GM12873 (cell line): ENCODE data around the gene PRRC2A.

ENCODE experiments used
- CTCF ChIP-seq: IDR thresholded peaks from 2 replicates; pipeline ENCODE4 v1.5.1; 2012; ENCODE audit warnings: low read depth, mild to moderate bottlenecking, moderate library complexity, low read length, control low read depth; ENCODE audit not compliant: insufficient read depth; ENCODE audit errors: missing control alignments

The PRRC2A gene

GRCh38 chr6:31575952-31576685, 44.4 kb upstream of the PRRC2A start:
- no peak for TF ChIP-seq CTCF

DNA sequence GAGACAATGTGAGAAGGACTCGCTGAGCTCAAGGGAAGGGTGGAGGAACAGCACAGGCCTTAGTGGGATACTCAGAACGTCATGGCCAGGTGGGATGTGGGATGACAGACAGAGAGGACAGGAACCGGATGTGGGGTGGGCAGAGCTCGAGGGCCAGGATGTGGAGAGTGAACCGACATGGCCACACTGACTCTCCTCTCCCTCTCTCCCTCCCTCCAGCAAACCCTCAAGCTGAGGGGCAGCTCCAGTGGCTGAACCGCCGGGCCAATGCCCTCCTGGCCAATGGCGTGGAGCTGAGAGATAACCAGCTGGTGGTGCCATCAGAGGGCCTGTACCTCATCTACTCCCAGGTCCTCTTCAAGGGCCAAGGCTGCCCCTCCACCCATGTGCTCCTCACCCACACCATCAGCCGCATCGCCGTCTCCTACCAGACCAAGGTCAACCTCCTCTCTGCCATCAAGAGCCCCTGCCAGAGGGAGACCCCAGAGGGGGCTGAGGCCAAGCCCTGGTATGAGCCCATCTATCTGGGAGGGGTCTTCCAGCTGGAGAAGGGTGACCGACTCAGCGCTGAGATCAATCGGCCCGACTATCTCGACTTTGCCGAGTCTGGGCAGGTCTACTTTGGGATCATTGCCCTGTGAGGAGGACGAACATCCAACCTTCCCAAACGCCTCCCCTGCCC, 43.5 kb upstream of the PRRC2A start:
- TF ChIP-seq CTCF, result no peak

DNA sequence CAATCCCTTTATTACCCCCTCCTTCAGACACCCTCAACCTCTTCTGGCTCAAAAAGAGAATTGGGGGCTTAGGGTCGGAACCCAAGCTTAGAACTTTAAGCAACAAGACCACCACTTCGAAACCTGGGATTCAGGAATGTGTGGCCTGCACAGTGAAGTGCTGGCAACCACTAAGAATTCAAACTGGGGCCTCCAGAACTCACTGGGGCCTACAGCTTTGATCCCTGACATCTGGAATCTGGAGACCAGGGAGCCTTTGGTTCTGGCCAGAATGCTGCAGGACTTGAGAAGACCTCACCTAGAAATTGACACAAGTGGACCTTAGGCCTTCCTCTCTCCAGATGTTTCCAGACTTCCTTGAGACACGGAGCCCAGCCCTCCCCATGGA, 42.9 kb upstream of the PRRC2A start:
- TF ChIP-seq CTCF, result no peak

- TF ChIP-seq CTCF, result no peak
These were observed 42.1 kb upstream of the PRRC2A start for GRCh38 chr6:31578184-31579118.

DNA sequence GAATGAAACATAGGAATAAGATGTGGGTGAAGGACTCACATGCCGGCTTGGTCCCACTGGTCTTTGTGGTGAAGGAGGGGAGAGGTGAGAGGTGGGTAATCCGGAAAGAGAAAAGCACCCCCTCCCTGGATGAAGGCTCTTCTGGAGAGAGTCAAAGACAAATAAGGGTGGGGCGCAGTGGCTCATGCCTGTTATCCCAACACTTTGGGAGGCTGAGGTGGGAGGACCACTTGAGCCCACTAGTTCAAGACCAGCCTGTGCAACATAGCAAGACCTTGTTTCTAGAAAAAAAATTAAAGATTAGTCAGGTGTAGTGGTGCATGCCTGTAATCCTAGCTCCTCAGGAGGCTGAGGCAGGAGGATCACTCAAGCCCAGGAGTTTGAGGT, 41.4 kb upstream of the PRRC2A start:
- TF ChIP-seq CTCF, result no peak

GRCh38 chr6:31579546-31580437, 40.7 kb upstream of the PRRC2A start:
- no peak for TF ChIP-seq CTCF
